SK-N-SH (cell line): ENCODE results near the gene ASAP2.

Source experiments
- EP300 ChIP-seq, 2 experiments: IDR thresholded peaks; 2 replicates each; pipeline versions ENCODE4 v1.4.0 to v1.6.1; 2012; ENCODE audit warnings: borderline replicate concordance in 1 of 2, low read depth in 1 of 2, low read length in 1 of 2
- POLR2AphosphoS5 ChIP-seq: IDR thresholded peaks from 2 replicates; pipeline ENCODE4 v1.6.1; 2012; ENCODE audit warnings: low read depth, low read length
- RCOR1 ChIP-seq: fragments of 150-350 bp; IDR thresholded peaks from 2 replicates; pipeline ENCODE4 v1.6.1; 2017; ENCODE audit warnings: antibody characterized with exemption, low read length
- TEAD4 ChIP-seq: IDR thresholded peaks from 2 replicates; pipeline ENCODE4 v1.4.0; 2012; ENCODE audit warnings: mild to moderate bottlenecking, borderline replicate concordance; ENCODE audit not compliant: insufficient read depth
- TF ChIP-seq, protein P1 (sequence below): fragments of 200-600 bp; sonication (generic); IDR thresholded peaks from 2 replicates; pipeline ENCODE4 v1.6.1; 2017; ENCODE audit warnings: antibody characterized with exemption, mild to moderate bottlenecking, moderate library complexity
- TF ChIP-seq, protein P2 (sequence below): IDR thresholded peaks from 2 replicates; pipeline ENCODE4 v1.4.0; 2012; ENCODE audit warnings: low read depth
- TF ChIP-seq, protein P3 (sequence below): fragments of 150-350 bp; IDR thresholded peaks from 2 replicates; pipeline ENCODE4 v1.6.1; 2016; ENCODE audit warnings: mild to moderate bottlenecking, low read depth, low read length

DNA sequence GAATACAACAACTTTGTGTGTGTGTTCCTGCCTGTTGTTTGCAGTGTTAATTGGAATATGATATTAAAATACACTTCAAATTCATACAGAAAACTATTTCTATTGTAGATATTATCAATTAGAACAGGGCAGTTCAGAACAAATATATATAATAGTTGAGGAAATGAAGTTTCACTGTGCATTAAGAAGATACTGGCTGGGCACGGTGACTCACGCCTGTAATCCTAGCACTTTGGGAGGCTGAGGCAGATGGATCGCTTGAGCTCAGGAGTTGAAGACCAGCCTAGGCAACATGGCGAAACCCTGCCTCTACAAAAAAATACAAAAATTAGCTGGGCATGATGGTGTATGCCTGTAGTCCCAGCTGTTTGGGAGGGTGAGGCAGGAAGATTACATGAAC is 79.3 kb downstream of the ASAP2 start:
- TF ChIP-seq, protein P1, sequence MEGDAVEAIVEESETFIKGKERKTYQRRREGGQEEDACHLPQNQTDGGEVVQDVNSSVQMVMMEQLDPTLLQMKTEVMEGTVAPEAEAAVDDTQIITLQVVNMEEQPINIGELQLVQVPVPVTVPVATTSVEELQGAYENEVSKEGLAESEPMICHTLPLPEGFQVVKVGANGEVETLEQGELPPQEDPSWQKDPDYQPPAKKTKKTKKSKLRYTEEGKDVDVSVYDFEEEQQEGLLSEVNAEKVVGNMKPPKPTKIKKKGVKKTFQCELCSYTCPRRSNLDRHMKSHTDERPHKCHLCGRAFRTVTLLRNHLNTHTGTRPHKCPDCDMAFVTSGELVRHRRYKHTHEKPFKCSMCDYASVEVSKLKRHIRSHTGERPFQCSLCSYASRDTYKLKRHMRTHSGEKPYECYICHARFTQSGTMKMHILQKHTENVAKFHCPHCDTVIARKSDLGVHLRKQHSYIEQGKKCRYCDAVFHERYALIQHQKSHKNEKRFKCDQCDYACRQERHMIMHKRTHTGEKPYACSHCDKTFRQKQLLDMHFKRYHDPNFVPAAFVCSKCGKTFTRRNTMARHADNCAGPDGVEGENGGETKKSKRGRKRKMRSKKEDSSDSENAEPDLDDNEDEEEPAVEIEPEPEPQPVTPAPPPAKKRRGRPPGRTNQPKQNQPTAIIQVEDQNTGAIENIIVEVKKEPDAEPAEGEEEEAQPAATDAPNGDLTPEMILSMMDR, result no peak
- TF ChIP-seq RCOR1 (no peak), POLR2AphosphoS5 (no peak), TEAD4 (no peak), EP300 (IDR thresholded peaks at IDR 0.05; ENCODE audit: borderline replicate concordance in 1 of 2, low read depth in 1 of 2, low read length in 1 of 2) (no peak)
- TF ChIP-seq, protein P2, sequence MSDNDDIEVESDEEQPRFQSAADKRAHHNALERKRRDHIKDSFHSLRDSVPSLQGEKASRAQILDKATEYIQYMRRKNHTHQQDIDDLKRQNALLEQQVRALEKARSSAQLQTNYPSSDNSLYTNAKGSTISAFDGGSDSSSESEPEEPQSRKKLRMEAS, result no peak
- TF ChIP-seq, protein P3, sequence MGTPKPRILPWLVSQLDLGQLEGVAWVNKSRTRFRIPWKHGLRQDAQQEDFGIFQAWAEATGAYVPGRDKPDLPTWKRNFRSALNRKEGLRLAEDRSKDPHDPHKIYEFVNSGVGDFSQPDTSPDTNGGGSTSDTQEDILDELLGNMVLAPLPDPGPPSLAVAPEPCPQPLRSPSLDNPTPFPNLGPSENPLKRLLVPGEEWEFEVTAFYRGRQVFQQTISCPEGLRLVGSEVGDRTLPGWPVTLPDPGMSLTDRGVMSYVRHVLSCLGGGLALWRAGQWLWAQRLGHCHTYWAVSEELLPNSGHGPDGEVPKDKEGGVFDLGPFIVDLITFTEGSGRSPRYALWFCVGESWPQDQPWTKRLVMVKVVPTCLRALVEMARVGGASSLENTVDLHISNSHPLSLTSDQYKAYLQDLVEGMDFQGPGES, result no peak
